ENCODE results near the gene ARHGAP21.

DNA sequence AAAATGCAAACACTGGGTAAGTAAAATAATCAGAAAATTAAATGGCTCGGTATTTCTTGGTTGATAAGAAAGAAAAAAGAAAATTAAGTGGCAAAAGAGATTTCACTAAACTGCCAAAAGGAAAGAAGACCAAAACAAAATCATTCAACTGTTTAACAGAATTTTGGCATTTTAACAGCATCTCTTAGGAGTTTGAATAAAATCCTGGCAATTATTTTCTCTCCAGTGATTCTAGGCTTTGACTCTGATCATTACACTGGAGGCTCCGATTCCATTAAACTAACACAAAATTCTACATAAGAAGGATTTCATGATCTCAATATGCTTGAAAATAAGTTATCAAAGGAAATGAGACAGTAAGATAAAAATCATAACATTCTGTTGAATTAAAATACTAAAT is 62.3 kb downstream of the ARHGAP21 start:
- TF ChIP-seq, protein P1, sequence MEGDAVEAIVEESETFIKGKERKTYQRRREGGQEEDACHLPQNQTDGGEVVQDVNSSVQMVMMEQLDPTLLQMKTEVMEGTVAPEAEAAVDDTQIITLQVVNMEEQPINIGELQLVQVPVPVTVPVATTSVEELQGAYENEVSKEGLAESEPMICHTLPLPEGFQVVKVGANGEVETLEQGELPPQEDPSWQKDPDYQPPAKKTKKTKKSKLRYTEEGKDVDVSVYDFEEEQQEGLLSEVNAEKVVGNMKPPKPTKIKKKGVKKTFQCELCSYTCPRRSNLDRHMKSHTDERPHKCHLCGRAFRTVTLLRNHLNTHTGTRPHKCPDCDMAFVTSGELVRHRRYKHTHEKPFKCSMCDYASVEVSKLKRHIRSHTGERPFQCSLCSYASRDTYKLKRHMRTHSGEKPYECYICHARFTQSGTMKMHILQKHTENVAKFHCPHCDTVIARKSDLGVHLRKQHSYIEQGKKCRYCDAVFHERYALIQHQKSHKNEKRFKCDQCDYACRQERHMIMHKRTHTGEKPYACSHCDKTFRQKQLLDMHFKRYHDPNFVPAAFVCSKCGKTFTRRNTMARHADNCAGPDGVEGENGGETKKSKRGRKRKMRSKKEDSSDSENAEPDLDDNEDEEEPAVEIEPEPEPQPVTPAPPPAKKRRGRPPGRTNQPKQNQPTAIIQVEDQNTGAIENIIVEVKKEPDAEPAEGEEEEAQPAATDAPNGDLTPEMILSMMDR (IDR thresholded peaks at IDR 0.05), result no peak
- TF ChIP-seq POLR2A (IDR thresholded peaks at IDR 0.05), result no peak

Data from esophagus squamous epithelium (tissue), 4 donors.